ENCODE measurements around the gene UNC5C.

DNA sequence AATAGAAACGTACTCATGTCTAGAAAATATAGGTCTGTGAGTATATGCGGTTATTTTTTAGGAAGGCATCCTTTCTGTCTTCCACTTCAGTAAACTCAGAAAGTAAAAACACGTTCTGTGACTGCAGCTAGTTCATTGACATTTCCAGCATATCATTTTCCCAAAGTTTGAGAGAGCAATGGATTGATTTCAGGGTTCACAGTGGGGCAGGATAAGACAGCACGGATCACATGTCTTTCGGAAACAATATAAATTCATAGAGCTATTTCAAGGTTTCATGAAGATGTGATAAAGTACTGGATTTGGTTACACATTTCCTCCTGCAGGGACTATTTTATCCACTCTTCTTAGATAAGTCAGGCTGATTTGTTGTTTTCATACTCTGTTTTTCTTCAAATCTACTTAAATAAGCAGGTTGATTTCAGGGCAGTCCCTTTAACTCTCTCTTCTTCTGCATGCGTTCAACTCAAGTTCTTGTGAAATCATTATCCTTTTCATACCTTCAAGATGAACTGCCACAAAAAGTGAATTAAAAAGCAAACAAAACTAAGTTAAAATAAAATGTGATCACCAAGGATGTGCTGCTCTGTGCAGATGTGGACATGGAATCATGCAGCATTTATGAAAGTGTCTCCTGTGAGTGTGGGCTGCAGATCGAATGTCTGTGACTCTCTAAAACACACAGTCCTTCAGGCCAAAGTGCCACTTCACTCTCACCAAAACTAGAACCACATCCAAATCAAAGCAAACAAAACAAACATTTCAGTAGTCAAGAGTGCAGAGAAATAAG is 187.7 kb downstream of the UNC5C start:
- no peak for TF ChIP-seq POLR2A (IDR thresholded peaks at IDR 0.05)
- TF ChIP-seq, protein P1, sequence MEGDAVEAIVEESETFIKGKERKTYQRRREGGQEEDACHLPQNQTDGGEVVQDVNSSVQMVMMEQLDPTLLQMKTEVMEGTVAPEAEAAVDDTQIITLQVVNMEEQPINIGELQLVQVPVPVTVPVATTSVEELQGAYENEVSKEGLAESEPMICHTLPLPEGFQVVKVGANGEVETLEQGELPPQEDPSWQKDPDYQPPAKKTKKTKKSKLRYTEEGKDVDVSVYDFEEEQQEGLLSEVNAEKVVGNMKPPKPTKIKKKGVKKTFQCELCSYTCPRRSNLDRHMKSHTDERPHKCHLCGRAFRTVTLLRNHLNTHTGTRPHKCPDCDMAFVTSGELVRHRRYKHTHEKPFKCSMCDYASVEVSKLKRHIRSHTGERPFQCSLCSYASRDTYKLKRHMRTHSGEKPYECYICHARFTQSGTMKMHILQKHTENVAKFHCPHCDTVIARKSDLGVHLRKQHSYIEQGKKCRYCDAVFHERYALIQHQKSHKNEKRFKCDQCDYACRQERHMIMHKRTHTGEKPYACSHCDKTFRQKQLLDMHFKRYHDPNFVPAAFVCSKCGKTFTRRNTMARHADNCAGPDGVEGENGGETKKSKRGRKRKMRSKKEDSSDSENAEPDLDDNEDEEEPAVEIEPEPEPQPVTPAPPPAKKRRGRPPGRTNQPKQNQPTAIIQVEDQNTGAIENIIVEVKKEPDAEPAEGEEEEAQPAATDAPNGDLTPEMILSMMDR (IDR thresholded peaks at IDR 0.05), result no peak
